Activated B cell treated with CpG ODN at 0.5 μM for 24 hours (primary cell): Measurements from ENCODE around the gene DDX1. TPM values are rescaled to one million over a fixed set of nuclear protein-coding genes. Genes with fewer than 3 reads are reported as not detected.

Source experiments
- ATAC-seq: fragments of 200-7000 bp; cut with Tn5 transposase; one replicate; pipeline ENCODE4 v1.10.0; 2021; ENCODE audit warnings: low read depth, mild to moderate bottlenecking, moderate library complexity
- CTCF ChIA-PET: fragments of 350-600 bp; sonication (Branson Sonifier 250); formaldehyde crosslinking; loops from one replicate; lab custom pipeline; 2021; ENCODE audit warnings: antibody characterized with exemption; lab: Charles Lee
- POLR2A ChIA-PET: fragments of 350-600 bp; sonication (Branson Sonifier 250); formaldehyde crosslinking; loops from one replicate; lab custom pipeline; 2021; ENCODE audit warnings: antibody characterized with exemption; lab: Charles Lee
- DNase-seq: peaks from one replicate; pipeline ENCODE4 v3.0.0; 2022
- H3K27ac Mint-ChIP-seq: one replicate; pipeline ENCODE4 v1.8.0; 2020; ENCODE audit warnings: mixed read lengths
- H3K27me3 Mint-ChIP-seq: one replicate; pipeline ENCODE4 v1.8.0; 2021; ENCODE audit warnings: mixed read lengths
- H3K36me3 Mint-ChIP-seq: one replicate; pipeline ENCODE4 v1.8.0; 2021; ENCODE audit warnings: low read depth, mixed read lengths
- H3K4me1 Mint-ChIP-seq: one replicate; pipeline ENCODE4 v1.8.0; 2021; ENCODE audit warnings: mixed read lengths
- H3K4me3 Mint-ChIP-seq: one replicate; pipeline ENCODE4 v1.8.0; 2020; ENCODE audit warnings: mild to moderate bottlenecking, mixed read lengths
- H3K9me3 Mint-ChIP-seq: one replicate; pipeline ENCODE4 v1.8.0; 2020; ENCODE audit warnings: mixed read lengths
- intact Hi-C: fragments of 100-400 bp; cut with micrococcal nuclease; formaldehyde crosslinking; loops from one replicate; pipeline ENCODE4 v1.15.1; 2024
- total RNA-seq: library from RNA; stranded (reverse); gene quantifications from 2 replicates; pipeline ENCODE4 v1.2.3, GENCODE V29; 2022
- TF ChIP-seq, protein P1 (sequence below): fragments of 200-600 bp; IDR thresholded peaks from one replicate; pipeline ENCODE4 v1.8.0; 2022; ENCODE audit warnings: antibody characterized with exemption, mild to moderate bottlenecking

DDX1 gene
- total RNA-seq, 1 donor from 2014 or later: 74.4 TPM

DNA sequence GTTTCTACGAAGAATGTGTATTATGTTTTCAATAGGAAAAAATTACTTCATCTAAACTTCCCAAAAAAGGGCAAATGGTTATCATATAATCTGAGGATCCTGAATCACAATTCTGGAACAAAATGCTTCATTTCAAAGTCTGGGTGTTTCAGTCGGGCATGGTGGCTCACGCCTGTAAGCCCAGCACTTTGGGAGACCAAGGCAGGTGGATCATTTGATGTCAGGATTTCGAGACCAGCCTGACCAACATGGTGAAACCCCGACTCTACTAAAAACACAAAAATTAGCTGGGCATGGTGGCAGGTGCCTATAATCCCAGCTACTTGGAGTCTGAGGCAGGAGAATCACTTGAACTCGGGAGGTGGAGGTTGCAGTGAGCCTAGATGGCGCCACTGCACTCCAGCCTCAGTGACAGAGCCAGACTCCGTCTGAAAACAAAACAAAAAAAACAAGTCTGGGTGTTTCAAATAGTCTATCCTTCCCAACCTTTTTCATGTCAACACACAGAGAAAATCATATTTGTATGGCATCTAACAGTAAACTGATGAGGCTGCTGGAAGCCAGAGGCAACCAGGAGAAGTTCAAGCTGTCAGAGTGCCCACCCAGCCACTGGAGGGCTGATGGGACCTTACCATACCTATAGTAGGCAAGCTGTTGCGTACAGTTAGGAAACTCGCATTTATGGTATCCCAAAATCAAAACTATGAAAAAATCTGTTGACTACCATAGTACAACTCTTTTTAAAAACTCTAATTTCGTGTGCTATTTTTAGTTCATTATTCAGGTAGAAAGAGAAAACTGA, 45.2 kb upstream of the DDX1 start:
- DNase-seq: no peak
- H3K4me3 Mint-ChIP-seq: no peak overlapping the region
- intact Hi-C loops: no loop called here
- ChIA-PET CTCF (no interaction called here), POLR2A (no interaction called here)
- no peaks in the 10 kb centered on the region for H3K9me3 Mint-ChIP-seq
- H3K4me1 Mint-ChIP-seq: no peaks in the 10 kb centered on the region
- H3K27me3 Mint-ChIP-seq: no peaks in the 10 kb centered on the region
- TF ChIP-seq, protein P1, sequence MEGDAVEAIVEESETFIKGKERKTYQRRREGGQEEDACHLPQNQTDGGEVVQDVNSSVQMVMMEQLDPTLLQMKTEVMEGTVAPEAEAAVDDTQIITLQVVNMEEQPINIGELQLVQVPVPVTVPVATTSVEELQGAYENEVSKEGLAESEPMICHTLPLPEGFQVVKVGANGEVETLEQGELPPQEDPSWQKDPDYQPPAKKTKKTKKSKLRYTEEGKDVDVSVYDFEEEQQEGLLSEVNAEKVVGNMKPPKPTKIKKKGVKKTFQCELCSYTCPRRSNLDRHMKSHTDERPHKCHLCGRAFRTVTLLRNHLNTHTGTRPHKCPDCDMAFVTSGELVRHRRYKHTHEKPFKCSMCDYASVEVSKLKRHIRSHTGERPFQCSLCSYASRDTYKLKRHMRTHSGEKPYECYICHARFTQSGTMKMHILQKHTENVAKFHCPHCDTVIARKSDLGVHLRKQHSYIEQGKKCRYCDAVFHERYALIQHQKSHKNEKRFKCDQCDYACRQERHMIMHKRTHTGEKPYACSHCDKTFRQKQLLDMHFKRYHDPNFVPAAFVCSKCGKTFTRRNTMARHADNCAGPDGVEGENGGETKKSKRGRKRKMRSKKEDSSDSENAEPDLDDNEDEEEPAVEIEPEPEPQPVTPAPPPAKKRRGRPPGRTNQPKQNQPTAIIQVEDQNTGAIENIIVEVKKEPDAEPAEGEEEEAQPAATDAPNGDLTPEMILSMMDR: no peak
- no peak overlapping the region for H3K27ac Mint-ChIP-seq
- no peak for ATAC-seq
- H3K36me3 Mint-ChIP-seq: peaks cover 26% of the 10 kb centered on the region

DNA sequence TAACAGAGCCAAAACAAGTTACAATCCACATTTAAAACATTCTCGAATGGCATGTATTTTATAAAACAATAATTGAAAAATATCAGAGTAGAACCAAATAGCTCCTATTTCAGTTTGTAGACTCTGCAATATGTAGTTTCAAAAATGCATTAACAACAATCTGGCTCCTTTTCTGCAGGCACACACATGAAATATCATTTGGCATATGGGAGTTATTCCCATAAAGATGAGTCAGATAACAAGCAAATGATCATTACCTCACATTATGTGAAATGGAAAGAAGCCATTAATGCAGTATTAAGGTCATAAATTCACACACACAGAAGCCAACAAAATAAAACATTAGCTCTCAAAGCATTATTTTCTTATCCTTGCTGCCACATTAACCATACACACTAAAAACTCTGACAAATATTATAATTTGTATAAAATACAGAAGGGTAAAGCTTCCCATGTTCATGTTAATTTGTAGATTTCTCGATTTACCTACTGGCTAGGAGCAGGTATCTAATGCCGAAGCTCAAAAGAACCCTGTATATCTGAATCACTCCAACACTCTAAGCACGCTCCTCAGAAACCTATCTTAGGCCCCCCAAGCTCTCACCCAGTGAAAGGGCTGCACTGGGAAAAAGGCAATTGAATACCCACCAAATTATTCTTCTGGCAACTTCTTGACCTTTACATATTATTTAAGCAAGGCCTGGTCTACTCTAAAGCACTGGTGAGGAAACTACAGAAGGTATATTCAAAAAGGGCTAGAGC, 44.4 kb upstream of the DDX1 start:
- no peak overlapping the region for H3K27ac Mint-ChIP-seq
- intact Hi-C loops: no loop called here
- H3K27me3 Mint-ChIP-seq: no peaks in the 10 kb centered on the region
- ATAC-seq (no peak), DNase-seq (no peak)
- peaks cover 31% of the 10 kb centered on the region for H3K36me3 Mint-ChIP-seq
- no peaks in the 10 kb centered on the region for H3K9me3 Mint-ChIP-seq
- H3K4me3 Mint-ChIP-seq: no peak overlapping the region
- ChIA-PET POLR2A (no interaction called here), CTCF (no interaction called here)
- TF ChIP-seq, protein P1: no peak
- H3K4me1 Mint-ChIP-seq: no peaks in the 10 kb centered on the region

DNA sequence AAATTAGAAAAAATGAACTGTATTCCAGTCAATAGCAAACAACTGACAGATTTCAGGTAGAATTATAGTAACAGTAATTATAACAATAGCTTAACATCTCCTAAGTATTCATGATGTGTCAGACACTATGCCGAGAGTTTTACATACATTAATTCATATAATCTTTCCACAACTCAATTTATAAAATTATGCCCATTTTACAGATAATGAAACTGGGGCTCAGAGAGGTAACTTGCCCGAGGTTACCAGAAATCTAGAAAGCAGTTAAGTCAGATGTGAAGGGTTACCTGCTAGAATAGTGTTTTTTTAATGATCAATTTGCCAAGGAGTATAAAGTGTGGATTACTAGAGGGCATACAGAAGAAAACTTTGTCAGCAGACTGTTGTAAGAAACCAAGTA, 42.7 kb upstream of the DDX1 start:
- no peak for ATAC-seq
- H3K4me3 Mint-ChIP-seq: no peak overlapping the region
- intact Hi-C loops: no loop called here
- ChIA-PET CTCF (no interaction called here), POLR2A (no interaction called here)
- TF ChIP-seq, protein P1: no peak
- H3K27ac Mint-ChIP-seq: no peak overlapping the region
- DNase-seq: no peak
- H3K4me1 Mint-ChIP-seq: no peaks in the 10 kb centered on the region
- peaks cover 36% of the 10 kb centered on the region for H3K36me3 Mint-ChIP-seq
- no peaks in the 10 kb centered on the region for H3K27me3 Mint-ChIP-seq
- no peaks in the 10 kb centered on the region for H3K9me3 Mint-ChIP-seq

DNA sequence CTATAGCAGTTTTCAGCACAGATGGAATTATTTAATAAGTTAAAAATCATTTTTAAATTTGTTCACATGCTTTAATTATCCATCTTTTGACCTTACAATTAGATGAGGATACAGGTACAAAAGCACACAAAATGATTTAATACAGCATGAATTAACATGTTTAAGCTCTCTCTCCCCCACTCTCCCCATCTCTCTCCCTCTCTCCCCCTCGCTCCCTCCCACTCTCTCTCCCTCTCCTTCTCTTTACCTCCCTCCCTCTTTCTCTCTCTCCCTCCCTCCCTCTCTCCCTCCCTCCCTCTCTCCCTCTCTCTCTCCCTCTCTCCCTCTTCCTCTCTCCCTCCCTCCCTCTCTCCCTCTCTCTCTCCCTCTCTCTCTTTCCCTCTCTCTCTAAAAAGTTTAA, 38.1 kb upstream of the DDX1 start:
- no peak for DNase-seq
- no peaks in the 10 kb centered on the region for H3K9me3 Mint-ChIP-seq
- CTCF ChIA-PET: no interaction called here
- intact Hi-C loops: no loop called here
- POLR2A ChIA-PET: no interaction called here
- TF ChIP-seq, protein P1: no peak
- ATAC-seq: no peak
- peaks cover 41% of the 10 kb centered on the region for H3K36me3 Mint-ChIP-seq
- H3K4me1 Mint-ChIP-seq: peaks cover 4% of the 10 kb centered on the region
- no peaks in the 10 kb centered on the region for H3K27me3 Mint-ChIP-seq
- H3K27ac Mint-ChIP-seq: no peak overlapping the region
- H3K4me3 Mint-ChIP-seq: no peak overlapping the region

DNA sequence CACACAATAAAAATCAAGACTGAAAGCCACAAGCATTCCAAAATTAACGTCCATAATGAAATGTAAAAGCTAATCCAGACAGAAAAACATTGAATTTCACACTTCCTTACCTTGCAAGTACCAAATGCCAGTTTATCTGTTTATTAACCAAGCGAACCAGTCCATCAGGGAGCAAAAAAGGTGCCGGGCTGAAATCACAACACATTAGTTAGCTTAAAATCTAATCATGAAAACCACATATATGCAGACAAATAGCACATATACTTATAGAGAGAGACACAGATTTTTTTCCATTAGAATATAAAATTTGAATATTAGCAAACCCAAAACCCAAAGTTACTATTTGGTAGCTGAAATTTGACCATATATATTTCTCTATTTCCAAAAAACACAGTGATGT, 37.7 kb upstream of the DDX1 start:
- H3K4me1 Mint-ChIP-seq: peaks cover 5% of the 10 kb centered on the region
- no peak for ATAC-seq
- DNase-seq: no peak
- H3K27me3 Mint-ChIP-seq: no peaks in the 10 kb centered on the region
- intact Hi-C loops: no loop called here
- POLR2A ChIA-PET: no interaction called here
- TF ChIP-seq, protein P1: no peak
- CTCF ChIA-PET: no interaction called here
- no peak overlapping the region for H3K4me3 Mint-ChIP-seq
- peaks cover 37% of the 10 kb centered on the region for H3K36me3 Mint-ChIP-seq
- no peaks in the 10 kb centered on the region for H3K9me3 Mint-ChIP-seq
- H3K27ac Mint-ChIP-seq: no peak overlapping the region
